ENCODE results near the gene IFNL1.
"Not testable (repeated sequence)": the region's sequence is repeated elsewhere in the genome, so short reads cannot be mapped to it uniquely, and the experiment has no call there.

IFNL1 gene

GRCh38 chr19:39332738-39333137, 36.5 kb downstream of the IFNL1 start:
- DNase-seq: not testable (repeated sequence)

DNA sequence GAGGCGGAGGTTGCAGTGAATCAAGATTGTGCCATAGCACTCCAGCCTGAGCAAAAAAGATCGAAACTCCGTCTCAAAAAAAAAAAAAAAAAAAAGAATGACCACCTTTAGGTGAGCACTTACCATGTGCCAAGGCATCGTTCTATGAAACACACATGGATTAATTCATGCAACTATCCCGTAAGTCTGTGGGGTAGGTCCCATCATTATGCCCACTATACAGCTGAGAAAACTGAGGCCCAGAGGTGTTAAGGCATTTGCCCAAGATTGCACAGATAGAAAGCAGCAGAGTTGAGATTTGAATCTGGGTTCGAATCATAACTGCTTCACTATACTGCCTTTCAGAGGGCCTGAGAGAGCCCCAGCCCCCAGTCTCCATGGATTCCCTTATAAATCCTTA, 37.3 kb downstream of the IFNL1 start:
- DNase-seq: no peak

DNA sequence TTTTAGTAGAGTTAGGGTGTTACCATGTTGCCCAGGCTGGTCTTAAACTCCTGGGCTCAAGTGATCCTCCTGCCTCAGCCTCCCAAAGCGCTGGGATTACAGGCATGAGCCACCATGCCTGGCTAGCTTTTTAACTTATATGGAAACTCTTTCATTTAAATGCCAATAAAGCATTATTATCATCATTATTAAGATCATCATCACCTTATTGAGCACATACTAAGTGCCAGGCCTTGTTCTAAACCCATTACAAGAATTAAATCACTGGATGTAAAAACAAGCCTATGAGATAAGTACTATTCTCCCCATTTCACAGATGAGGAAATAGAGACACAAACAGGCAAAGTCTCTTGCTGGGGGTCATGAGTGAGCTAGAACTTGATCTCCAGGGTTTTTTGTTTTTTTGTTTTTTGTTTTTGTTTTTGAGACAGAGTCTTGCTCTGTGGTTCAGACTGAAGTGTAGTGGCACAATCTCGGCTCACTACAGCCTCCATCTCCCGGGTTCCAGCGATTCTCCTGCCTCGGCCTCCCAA, 38.3 kb downstream of the IFNL1 start:
- DNase-seq: no peak

GRCh38 chr19:39335168-39335548, 39.0 kb downstream of the IFNL1 start:
- DNase-seq: peak; percentile 50

DNA sequence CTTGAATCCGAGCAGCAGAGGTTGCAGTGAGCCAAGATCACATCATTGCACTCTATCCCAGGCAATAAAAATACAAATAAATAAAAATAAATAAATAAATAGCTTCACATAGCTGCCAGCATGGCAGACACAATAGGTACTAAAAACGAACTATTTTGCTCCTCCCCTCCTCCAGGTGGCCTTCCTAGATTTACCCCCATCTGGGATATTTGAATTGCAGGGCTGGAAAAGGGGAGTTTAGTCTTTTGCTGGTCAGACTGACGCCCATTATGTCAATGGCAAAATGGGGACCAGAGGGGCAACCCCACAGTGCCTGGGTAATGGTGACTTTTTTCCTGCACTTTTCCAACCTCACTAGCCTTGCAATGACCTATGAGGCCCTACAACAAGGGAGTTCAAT, 40.3 kb downstream of the IFNL1 start:
- no peak for DNase-seq

- DNase-seq: no peak
Measured at GRCh38 chr19:39339674-39340073, 43.5 kb downstream of the IFNL1 start.

DNA sequence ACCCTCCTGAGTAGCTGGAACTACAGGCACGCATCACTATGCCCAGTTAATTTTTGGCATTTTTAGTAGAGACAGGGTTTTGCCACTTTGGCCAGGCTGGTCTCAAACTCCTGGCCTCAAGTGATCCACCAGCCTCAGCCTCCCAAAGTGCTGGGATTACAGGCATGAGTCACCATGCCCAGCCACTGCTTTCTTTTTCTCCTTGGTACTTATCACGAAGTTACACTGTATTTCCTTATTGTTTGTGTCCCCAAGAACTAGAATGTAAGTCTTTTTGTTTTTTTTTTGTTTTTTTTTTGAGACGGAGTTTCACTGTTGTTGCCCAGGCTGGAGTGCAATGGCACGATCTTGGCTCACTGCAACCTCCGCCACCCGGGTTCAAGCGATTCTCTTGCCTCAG, 43.9 kb downstream of the IFNL1 start:
- DNase-seq: not testable (repeated sequence)

GRCh38 chr19:39341129-39341718, 45.0 kb downstream of the IFNL1 start:
- DNase-seq: peak; percentile 42

DNA sequence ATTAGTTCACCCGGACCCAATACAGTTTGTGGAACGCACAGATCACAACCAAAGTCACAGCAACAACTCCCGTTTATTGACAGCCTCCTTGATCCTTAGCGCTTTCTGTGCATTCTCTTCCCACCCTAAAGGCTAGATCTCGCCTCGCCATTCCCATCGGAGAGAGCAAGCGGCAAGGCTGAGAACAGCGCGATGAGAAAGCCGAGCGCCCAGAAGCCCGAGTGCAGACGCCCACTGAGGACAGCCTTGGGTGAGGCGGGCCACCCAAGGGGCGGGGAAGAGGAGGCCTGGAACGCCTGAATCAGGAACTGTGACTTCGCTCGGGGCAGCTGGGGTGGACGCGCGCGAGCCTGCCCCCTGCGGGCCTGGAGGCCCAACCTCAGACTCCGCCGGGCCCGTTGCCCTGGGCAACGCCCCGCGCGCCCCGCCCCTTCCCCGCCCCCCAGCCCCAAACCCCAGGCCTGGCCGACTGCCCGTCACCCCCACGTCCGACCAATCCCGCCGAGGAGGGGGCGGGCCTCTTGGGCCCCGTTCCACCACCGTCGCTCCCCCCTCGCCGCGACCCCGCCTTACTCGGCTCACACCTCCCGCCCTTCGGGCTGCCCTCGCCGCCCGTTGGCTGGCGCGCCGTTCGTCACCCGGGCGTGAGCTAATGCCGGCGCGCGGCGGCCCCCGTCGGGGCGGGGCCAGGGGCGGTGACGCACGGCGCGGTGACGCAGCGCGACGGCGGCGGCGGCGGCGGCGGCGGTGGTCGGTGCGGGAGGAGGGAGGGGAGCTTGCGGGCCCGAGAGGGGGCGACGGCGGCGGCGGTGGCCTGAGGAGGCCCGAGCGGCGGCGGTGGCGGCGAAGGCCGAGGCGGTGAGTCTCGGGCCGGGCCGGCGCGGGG, 45.8 kb downstream of the IFNL1 start, which contains the start of gene SAMD4B:
TSS of gene SAMD4B (plus strand) at position 703 of the 886 bp plus-strand sequence. CDS start 14,473 bp downstream, outside the sequence.
- peak; percentile 100 for DNase-seq

- DNase-seq: no peak
Measured at GRCh38 chr19:39342647-39343305, 46.6 kb downstream of the IFNL1 start.

- DNase-seq: no peak
Measured at GRCh38 chr19:39345956-39346355, 49.7 kb downstream of the IFNL1 start.

DNA sequence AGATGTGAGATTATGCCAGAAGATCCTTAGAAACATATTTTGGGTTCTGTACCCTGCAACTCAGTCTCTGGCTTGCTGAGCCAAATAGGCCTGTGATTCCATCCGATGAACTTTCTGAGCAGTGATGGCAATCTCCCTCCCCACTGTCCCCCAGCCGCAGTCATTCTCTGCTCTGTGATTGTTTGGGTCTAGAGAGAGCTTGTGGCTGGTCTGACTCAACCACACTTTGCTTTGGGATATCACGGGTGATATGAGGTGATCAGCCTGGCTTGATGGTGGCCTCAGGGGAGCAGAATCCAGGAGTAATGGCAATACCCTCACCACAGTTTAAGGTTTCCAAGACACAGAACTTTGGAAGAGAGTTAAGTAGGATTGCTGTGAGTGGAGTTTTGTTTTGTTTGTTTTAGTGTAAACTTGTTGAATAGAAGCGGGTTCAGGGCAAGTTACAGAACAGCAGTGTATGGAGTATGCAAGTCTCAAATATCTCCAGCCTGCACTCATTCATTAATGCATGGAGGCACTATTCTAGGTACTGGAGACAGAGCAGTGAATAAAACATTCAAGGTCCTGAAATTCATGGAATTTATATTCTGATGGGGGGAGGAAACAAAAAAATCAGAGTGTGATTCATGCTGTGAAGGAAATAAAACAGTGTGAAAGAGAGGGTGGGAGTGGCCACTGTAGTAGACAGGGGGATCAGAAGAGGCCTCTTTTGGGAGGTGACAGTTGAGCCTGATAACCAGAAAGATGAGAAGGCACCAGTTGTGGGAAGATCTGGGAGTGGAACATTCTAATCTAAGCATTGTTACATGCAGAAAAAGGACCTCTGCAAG, 51.3 kb downstream of the IFNL1 start:
- no peak for DNase-seq

Measured in GDM1 (cell line).